Breast epithelium (tissue), 4 donors: ENCODE measurements around the gene MAZ. TPM values are rescaled to one million over a fixed set of nuclear protein-coding genes. Genes with fewer than 3 reads are reported as not detected.
"Not testable (repeated sequence)": the region's sequence is repeated elsewhere in the genome, so short reads cannot be mapped to it uniquely, and the experiment has no call there.

Experiments
- DNase-seq, 2 donors: peaks; one replicate each; pipeline ENCODE4 v3.0.0-alpha.2; 2019; ENCODE audit warnings: low spot score in 2 of 2
- H3K27ac ChIP-seq, 2 donors: fragments of 200-600 bp; sonication (generic) in 1 of 2; one replicate each; pipeline ENCODE4 v1.5.1; 2016 to 2019; ENCODE audit warnings: mild to moderate bottlenecking in 1 of 2
- H3K27me3 ChIP-seq, 2 donors: fragments of 200-600 bp; sonication (generic) in 1 of 2; one replicate each; pipeline versions ENCODE4 v1.5.1 to v1.6.0; 2017 to 2019; ENCODE audit warnings: control low read depth in 1 of 2, mild to moderate bottlenecking in 1 of 2
- H3K36me3 ChIP-seq: fragments of 200-600 bp; one replicate; pipeline ENCODE4 v1.5.1; 2019
- H3K4me1 ChIP-seq, 2 donors: fragments of 200-600 bp; sonication (generic); one replicate each; pipeline ENCODE4 v1.5.1; 2016 to 2019; ENCODE audit warnings: control low read depth in 1 of 2
- H3K4me3 ChIP-seq, 3 donors: fragments of 200-600 bp; sonication (generic); 1 replicate in 2 of 3; 2 replicates in 1 of 3; pipeline ENCODE4 v1.5.1; 2016 to 2019; ENCODE audit warnings: mild to moderate bottlenecking in 3 of 3, moderate library complexity in 2 of 3
- H3K9me3 ChIP-seq, 2 donors: fragments of 200-600 bp; sonication (generic) in 1 of 2; one replicate each; pipeline ENCODE4 v1.5.1; 2016 to 2019; ENCODE audit warnings: control low read depth in 1 of 2
- POLR2A ChIP-seq: fragments of 450-650 bp; IDR thresholded peaks from one replicate; pipeline ENCODE4 v1.6.1; 2016; ENCODE audit warnings: antibody characterized with exemption, mild to moderate bottlenecking, moderate library complexity
- POLR2AphosphoS5 ChIP-seq, 3 donors: sonication (generic); formaldehyde crosslinking; IDR thresholded peaks; one replicate each; pipeline ENCODE4 v1.6.1; 2017; ENCODE audit warnings: antibody characterized with exemption in 3 of 3
- intact Hi-C: fragments of 100-400 bp; cut with DNase I; formaldehyde crosslinking; loops from one replicate; pipeline ENCODE4 v1.15.1; 2023; ENCODE audit warnings: low total_unique reads
- total RNA-seq, 3 donors: library from RNA; depleted of rRNA; stranded (reverse); fragments of >200 nt; gene quantifications; one replicate each; pipeline ENCODE4 v1.1.0, GENCODE V29; 2016
- TF ChIP-seq, protein P1 (sequence below), 3 donors: fragments of 450-650 bp; IDR thresholded peaks; one replicate each; pipeline ENCODE4 v1.5.1; 2016 to 2017; ENCODE audit warnings: antibody characterized with exemption in 3 of 3, mild to moderate bottlenecking in 3 of 3, moderate library complexity in 3 of 3

MAZ gene
- 10 to 100 TPM; 49.3 to 61.9 (median 60.0) TPM for total RNA-seq

- peaks cover 8 to 31% of the 10 kb centered on the region in 2 donors for H3K4me1 ChIP-seq
- DNase-seq: peak in 1 of 2 donors; percentile 93
- H3K9me3 ChIP-seq: no peaks in the 10 kb centered on the region
- H3K36me3 ChIP-seq: no peaks in the 10 kb centered on the region
- intact Hi-C loops: loop anchor here (10.0 kb wide), 1 partner anchor 59 kb away; the partner anchor contains the start of gene CDIPT
- no peaks in the 10 kb centered on the region for H3K27me3 ChIP-seq
- no peak for TF ChIP-seq POLR2AphosphoS5 (IDR thresholded peaks at IDR 0.05)
- no peak for TF ChIP-seq POLR2A
- TF ChIP-seq, protein P1, sequence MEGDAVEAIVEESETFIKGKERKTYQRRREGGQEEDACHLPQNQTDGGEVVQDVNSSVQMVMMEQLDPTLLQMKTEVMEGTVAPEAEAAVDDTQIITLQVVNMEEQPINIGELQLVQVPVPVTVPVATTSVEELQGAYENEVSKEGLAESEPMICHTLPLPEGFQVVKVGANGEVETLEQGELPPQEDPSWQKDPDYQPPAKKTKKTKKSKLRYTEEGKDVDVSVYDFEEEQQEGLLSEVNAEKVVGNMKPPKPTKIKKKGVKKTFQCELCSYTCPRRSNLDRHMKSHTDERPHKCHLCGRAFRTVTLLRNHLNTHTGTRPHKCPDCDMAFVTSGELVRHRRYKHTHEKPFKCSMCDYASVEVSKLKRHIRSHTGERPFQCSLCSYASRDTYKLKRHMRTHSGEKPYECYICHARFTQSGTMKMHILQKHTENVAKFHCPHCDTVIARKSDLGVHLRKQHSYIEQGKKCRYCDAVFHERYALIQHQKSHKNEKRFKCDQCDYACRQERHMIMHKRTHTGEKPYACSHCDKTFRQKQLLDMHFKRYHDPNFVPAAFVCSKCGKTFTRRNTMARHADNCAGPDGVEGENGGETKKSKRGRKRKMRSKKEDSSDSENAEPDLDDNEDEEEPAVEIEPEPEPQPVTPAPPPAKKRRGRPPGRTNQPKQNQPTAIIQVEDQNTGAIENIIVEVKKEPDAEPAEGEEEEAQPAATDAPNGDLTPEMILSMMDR (IDR thresholded peaks at IDR 0.05): no peak
- H3K4me3 ChIP-seq: peak within 1 kb of the TSS; percentile 83 to 84 (median 83)
- H3K27ac ChIP-seq: peak within 1 kb of the TSS; percentile 98 to 99
These were observed at the start of gene MAZ for GRCh38 chr16:29806099-29806579. MAZ (plus strand) TSS chr16:29806529; CDS start chr16:29806702, 173 bp downstream.

GRCh38 chr16:29756654-29757053, 49.7 kb upstream of the MAZ start:
- Histone ChIP-seq H3K4me3 (no peak overlapping the region), H3K4me1 (no peaks in the 10 kb centered on the region), H3K27ac (no peak overlapping the region), H3K36me3 (no peaks in the 10 kb centered on the region), H3K27me3 (no peaks in the 10 kb centered on the region), H3K9me3 (no peaks in the 10 kb centered on the region)
- intact Hi-C loops: no loop called here
- TF ChIP-seq, protein P1 (IDR thresholded peaks at IDR 0.05): no peak
- TF ChIP-seq POLR2AphosphoS5 (IDR thresholded peaks at IDR 0.05) (no peak), POLR2A (no peak)
- no peak for DNase-seq

- DNase-seq, H3K9me3 ChIP-seq, H3K4me3 ChIP-seq, H3K4me1 ChIP-seq, intact Hi-C loops, H3K27ac ChIP-seq, H3K36me3 ChIP-seq, H3K27me3 ChIP-seq: not testable (repeated sequence)
These were observed 49.2 kb upstream of the MAZ start for GRCh38 chr16:29757086-29757485.

- no peaks in the 10 kb centered on the region for H3K36me3 ChIP-seq
- no peak for DNase-seq
- no peaks in the 10 kb centered on the region for H3K27me3 ChIP-seq
- intact Hi-C loops: no loop called here
- no peak overlapping the region for H3K27ac ChIP-seq
- H3K4me3 ChIP-seq: no peak overlapping the region
- TF ChIP-seq POLR2A: no peak
- no peak for TF ChIP-seq POLR2AphosphoS5 (IDR thresholded peaks at IDR 0.05)
- TF ChIP-seq, protein P1 (IDR thresholded peaks at IDR 0.05): no peak
- no peaks in the 10 kb centered on the region for H3K4me1 ChIP-seq
- H3K9me3 ChIP-seq: no peaks in the 10 kb centered on the region
These were observed 48.3 kb upstream of the MAZ start for GRCh38 chr16:29757950-29758466.

GRCh38 chr16:29760567-29761279, 45.6 kb upstream of the MAZ start:
- Histone ChIP-seq H3K27ac (no peak overlapping the region), H3K27me3 (no peaks in the 10 kb centered on the region), H3K4me3 (no peak overlapping the region), H3K9me3 (no peaks in the 10 kb centered on the region), H3K36me3 (no peaks in the 10 kb centered on the region), H3K4me1 (no peaks in the 10 kb centered on the region)
- DNase-seq: no peak
- intact Hi-C loops: no loop called here
- TF ChIP-seq POLR2A (no peak), POLR2AphosphoS5 (IDR thresholded peaks at IDR 0.05) (no peak)
- TF ChIP-seq, protein P1 (IDR thresholded peaks at IDR 0.05): no peak

DNA sequence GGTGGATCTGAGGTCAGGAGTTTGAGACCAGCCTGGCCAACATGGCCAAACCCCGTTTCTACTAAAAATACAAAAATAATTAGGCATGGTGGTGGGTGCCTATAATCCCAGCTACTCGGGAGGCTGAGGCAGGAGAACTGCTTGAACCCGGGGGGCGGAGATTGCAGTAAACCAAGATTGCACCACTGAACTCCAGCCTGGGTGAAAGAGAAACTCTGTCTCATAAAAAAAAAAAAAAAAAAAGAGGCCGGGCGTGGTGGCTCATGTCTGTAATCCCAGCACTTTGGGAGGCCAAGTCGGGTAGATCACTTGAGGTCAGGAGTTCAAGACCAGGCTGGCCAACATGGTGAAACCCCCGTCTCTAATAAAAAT, 45.1 kb upstream of the MAZ start:
- intact Hi-C loops, H3K4me3 ChIP-seq, H3K27ac ChIP-seq, H3K9me3 ChIP-seq, DNase-seq, H3K27me3 ChIP-seq, H3K36me3 ChIP-seq, H3K4me1 ChIP-seq: not testable (repeated sequence)
